Ishikawa (cell line): ENCODE data around the gene SESTD1.

Experiments
- CEBPB ChIP-seq: IDR thresholded peaks from 2 replicates; pipeline ENCODE4 v1.6.1; 2012
- CREB1 ChIP-seq: IDR thresholded peaks from 2 replicates; pipeline ENCODE4 v1.6.1; 2012; ENCODE audit warnings: low read depth
- EGR1 ChIP-seq: IDR thresholded peaks from 2 replicates; pipeline ENCODE4 v1.6.1; 2012
- EP300 ChIP-seq: IDR thresholded peaks from 2 replicates; pipeline ENCODE4 v1.6.1; 2012; ENCODE audit warnings: borderline replicate concordance
- FOXM1 ChIP-seq: IDR thresholded peaks from 2 replicates; pipeline ENCODE4 v1.6.1; 2012; ENCODE audit warnings: low read depth, borderline replicate concordance
- NFIC ChIP-seq: IDR thresholded peaks from 2 replicates; pipeline ENCODE4 v1.6.1; 2012
- RAD21 ChIP-seq: IDR thresholded peaks from 2 replicates; pipeline ENCODE4 v1.6.1; 2012; ENCODE audit warnings: low read depth
- TAF1 ChIP-seq: IDR thresholded peaks from 2 replicates; pipeline ENCODE4 v1.6.1; 2012; ENCODE audit warnings: low read depth, mild to moderate bottlenecking
- TCF12 ChIP-seq: IDR thresholded peaks from 2 replicates; pipeline ENCODE4 v1.6.1; 2012; ENCODE audit warnings: low read depth
- TEAD4 ChIP-seq: IDR thresholded peaks from 2 replicates; pipeline ENCODE4 v1.6.1; 2012
- YY1 ChIP-seq: IDR thresholded peaks from 2 replicates; pipeline ENCODE4 v1.6.1; 2012; ENCODE audit warnings: low read depth
- ZBTB7A ChIP-seq: IDR thresholded peaks from 2 replicates; pipeline ENCODE4 v1.6.1; 2012; ENCODE audit warnings: low read depth
- TF ChIP-seq, protein P1 (sequence below): IDR thresholded peaks from 2 replicates; pipeline ENCODE4 v1.6.1; 2012
- TF ChIP-seq, protein P2 (sequence below): IDR thresholded peaks from 2 replicates; pipeline ENCODE4 v1.6.1; 2012; ENCODE audit warnings: low read depth, mild to moderate bottlenecking
- TF ChIP-seq, protein P3 (sequence below): IDR thresholded peaks from 2 replicates; pipeline ENCODE4 v1.6.1; 2012

Gene SESTD1

DNA sequence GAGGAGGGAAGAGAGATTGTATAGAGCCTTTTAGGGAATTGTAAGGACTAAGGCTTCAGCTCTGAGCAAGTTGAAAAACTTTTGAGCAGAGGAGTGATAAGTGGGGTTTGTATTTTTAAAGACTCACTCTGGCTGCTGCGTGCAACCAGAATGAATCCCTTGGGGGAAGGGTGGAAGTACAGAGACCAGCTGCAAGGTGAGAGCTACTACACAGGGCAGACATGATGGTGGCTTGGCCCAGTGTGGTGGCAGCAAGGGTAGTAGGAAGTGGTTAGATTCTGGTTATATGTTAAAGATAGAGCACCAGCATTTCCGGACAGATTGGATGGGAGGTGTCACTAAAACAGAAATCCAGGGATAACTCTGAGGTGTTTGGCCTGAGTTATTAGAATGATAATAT lies 10.1 kb upstream of the SESTD1 start:
- TF ChIP-seq TEAD4 (no peak), EP300 (no peak), NFIC (no peak), TCF12 (no peak), TAF1 (no peak), EGR1 (no peak), RAD21 (no peak), ZBTB7A (no peak), YY1 (no peak), FOXM1 (no peak), CREB1 (no peak)
- TF ChIP-seq, protein P1, sequence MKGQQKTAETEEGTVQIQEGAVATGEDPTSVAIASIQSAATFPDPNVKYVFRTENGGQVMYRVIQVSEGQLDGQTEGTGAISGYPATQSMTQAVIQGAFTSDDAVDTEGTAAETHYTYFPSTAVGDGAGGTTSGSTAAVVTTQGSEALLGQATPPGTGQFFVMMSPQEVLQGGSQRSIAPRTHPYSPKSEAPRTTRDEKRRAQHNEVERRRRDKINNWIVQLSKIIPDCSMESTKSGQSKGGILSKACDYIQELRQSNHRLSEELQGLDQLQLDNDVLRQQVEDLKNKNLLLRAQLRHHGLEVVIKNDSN = no peak
- TF ChIP-seq, protein P2, sequence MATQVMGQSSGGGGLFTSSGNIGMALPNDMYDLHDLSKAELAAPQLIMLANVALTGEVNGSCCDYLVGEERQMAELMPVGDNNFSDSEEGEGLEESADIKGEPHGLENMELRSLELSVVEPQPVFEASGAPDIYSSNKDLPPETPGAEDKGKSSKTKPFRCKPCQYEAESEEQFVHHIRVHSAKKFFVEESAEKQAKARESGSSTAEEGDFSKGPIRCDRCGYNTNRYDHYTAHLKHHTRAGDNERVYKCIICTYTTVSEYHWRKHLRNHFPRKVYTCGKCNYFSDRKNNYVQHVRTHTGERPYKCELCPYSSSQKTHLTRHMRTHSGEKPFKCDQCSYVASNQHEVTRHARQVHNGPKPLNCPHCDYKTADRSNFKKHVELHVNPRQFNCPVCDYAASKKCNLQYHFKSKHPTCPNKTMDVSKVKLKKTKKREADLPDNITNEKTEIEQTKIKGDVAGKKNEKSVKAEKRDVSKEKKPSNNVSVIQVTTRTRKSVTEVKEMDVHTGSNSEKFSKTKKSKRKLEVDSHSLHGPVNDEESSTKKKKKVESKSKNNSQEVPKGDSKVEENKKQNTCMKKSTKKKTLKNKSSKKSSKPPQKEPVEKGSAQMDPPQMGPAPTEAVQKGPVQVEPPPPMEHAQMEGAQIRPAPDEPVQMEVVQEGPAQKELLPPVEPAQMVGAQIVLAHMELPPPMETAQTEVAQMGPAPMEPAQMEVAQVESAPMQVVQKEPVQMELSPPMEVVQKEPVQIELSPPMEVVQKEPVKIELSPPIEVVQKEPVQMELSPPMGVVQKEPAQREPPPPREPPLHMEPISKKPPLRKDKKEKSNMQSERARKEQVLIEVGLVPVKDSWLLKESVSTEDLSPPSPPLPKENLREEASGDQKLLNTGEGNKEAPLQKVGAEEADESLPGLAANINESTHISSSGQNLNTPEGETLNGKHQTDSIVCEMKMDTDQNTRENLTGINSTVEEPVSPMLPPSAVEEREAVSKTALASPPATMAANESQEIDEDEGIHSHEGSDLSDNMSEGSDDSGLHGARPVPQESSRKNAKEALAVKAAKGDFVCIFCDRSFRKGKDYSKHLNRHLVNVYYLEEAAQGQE = no peak

DNA sequence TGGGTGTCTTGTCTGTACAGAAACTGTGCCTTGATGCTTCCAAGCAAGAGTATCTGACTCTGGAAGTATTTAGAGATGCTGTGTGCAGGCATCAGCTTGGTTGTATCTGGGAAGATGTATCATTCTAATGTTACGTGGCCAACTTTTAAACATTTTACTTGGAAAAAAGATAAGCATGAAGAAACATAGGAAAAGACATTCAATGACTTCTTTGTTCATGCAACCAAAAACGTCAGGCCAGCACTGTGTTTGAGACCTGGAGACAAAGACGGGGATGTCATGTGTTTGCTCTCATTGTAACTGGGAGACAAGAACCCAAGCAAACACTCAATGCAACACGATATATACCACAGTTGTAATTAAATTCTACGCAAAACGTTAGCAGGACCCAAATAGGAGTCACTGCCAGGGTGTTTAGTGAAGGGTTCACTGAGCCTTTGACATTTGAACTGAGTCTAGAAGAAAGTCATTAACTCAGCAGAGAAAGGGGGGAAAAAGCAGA lies 8.9 kb upstream of the SESTD1 start:
- TF ChIP-seq, protein P1 = no peak

DNA sequence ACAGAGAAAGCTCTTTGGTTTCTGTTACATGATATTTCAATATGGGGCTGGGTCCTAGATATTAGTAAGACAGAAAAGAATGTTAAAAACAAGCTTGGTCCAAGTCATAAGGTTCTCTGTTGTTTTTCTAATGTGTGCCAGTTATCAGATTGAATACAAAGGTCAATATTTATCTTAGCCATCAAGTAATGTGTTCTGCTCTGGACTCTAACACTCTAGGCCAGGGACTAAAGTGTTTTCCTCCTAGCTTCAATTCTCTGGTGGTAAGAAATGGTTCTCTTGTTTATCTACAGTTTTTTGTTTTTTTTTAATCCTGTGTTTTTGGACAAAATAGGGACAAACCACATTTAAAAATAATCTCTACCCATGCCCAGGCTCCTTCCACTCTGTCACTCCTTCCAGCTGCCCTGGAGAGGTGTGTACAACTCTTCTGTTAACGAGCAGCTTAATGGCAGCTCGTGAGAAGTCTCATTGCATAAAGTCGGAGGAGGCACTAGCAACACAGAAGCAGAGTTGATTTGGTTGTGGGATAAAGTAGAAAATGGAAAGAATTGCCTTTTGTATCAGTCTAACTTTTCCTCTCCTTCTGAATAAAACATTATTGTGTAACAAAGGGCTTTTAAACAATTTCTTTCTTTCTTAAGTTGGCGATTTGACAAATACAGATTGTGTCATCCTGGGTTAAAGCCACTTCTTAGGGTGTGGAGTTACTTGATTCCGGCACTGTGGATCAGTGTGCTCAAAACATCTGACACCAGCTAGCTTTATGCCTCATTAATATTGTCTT lies 8.0 kb upstream of the SESTD1 start:
- no peak for TF ChIP-seq EP300
- TF ChIP-seq CEBPB = no peak
- TF ChIP-seq YY1 = no peak
- TF ChIP-seq CREB1 = no peak
- no peak for TF ChIP-seq EGR1
- TF ChIP-seq, protein P2 = no peak
- TF ChIP-seq TAF1 = no peak
- no peak for TF ChIP-seq NFIC
- TF ChIP-seq TEAD4 = no peak
- TF ChIP-seq, protein P3, sequence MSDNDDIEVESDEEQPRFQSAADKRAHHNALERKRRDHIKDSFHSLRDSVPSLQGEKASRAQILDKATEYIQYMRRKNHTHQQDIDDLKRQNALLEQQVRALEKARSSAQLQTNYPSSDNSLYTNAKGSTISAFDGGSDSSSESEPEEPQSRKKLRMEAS = no peak
- TF ChIP-seq FOXM1 = no peak
- TF ChIP-seq ZBTB7A = no peak

DNA sequence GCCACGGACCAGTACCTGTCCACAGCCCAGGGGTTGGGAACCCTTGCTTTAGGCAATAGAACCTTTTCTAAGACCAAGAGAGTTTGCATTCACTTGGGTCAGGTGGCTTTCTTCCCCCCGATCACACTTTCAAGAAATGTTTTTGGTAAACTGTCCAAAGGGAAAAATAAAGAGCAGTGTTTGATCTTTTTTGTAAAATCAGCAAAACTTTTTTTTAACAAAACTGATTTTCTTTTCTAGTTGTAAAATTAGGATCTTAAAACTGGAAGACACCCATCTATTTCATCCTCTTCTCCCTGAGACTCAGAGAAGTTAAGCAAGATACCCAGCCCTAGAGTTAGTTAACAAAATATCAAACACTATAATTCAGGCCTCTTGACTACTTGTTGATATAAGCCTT lies 6.1 kb upstream of the SESTD1 start:
- no peak for TF ChIP-seq NFIC
- no peak for TF ChIP-seq RAD21
- no peak for TF ChIP-seq YY1
- TF ChIP-seq ZBTB7A = no peak
- TF ChIP-seq, protein P2 = no peak

DNA sequence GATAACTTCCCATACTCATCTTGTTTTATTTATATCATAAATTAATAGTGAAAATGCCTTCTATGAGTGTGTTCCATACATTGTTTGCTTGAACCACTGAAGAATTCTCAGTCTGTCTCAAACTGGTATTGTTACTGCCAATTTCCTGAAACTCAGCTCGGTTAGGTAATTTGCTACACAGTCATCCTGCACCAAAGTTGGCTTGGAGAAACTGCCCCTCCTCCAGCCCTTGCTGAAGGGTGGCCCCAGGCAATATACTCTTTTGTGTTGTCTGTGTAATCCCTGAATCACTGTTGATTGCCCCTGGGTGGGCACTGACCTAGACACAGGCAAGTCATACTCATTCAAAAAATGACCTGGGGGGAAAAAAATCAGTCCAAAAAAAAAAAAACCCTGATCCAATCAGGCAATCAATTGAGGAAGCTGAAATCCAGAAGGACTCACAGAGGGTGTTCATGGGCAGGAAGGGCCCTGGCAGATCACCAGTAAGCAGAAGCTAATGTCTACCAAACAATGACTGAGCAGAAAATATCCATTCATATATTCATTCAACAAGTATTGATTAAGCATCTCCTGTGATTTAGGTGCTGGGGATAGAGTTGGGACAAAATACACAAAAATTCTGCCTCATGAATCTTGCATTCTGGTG lies 3.8 kb upstream of the SESTD1 start:
- no peak for TF ChIP-seq NFIC
- TF ChIP-seq, protein P2 = no peak
- TF ChIP-seq TAF1 = no peak
- TF ChIP-seq ZBTB7A = no peak
- no peak for TF ChIP-seq YY1
- no peak for TF ChIP-seq RAD21
